GM23248 (cell line): Measurements from ENCODE around the gene PTPRA. TPM values are rescaled to one million over a fixed set of nuclear protein-coding genes. Genes with fewer than 3 reads are reported as not detected.
"Not testable (repeated sequence)": the region's sequence is repeated elsewhere in the genome, so short reads cannot be mapped to it uniquely, and the experiment has no call there.

Source experiments
- DNase-seq: peaks from one replicate; pipeline ENCODE4 v3.0.0-alpha.2; 2015
- H2AFZ ChIP-seq: fragments of 200-600 bp; sonication (generic); 2 replicates; pipeline ENCODE4 v1.6.1; 2016; ENCODE audit warnings: antibody characterized with exemption
- H3F3A ChIP-seq: fragments of 200-600 bp; sonication (generic); 2 replicates; pipeline ENCODE4 v1.6.1; 2016; ENCODE audit warnings: mild to moderate bottlenecking, antibody characterized with exemption, mixed run types; ENCODE audit not compliant: insufficient read depth
- H3K27ac ChIP-seq: fragments of 200-600 bp; sonication (generic); 2 replicates; pipeline ENCODE4 v1.5.1; 2016; ENCODE audit warnings: mild to moderate bottlenecking
- H3K27me3 ChIP-seq: fragments of 200-600 bp; sonication (generic); replicated peaks from 2 replicates; pipeline ENCODE4 v1.6.1; 2016; ENCODE audit warnings: mild to moderate bottlenecking; ENCODE audit not compliant: insufficient read depth
- H3K36me3 ChIP-seq: fragments of 200-600 bp; sonication (generic); 2 replicates; pipeline ENCODE4 v1.6.1; 2016; ENCODE audit warnings: low read depth, mild to moderate bottlenecking
- H3K4me1 ChIP-seq: fragments of 200-600 bp; sonication (generic); 2 replicates; pipeline ENCODE4 v1.6.1; 2016; ENCODE audit warnings: mild to moderate bottlenecking; ENCODE audit not compliant: insufficient read depth
- H3K4me2 ChIP-seq: fragments of 200-600 bp; sonication (generic); one replicate; pipeline ENCODE4 v1.6.1; 2016; ENCODE audit warnings: mild to moderate bottlenecking; ENCODE audit not compliant: unreplicated experiment
- H3K4me3 ChIP-seq: fragments of 200-600 bp; sonication (generic); 2 replicates; pipeline ENCODE4 v1.5.1; 2016; ENCODE audit warnings: mild to moderate bottlenecking
- H3K79me2 ChIP-seq: fragments of 200-600 bp; sonication (generic); 2 replicates; pipeline ENCODE4 v1.6.1; 2016; ENCODE audit warnings: mild to moderate bottlenecking; ENCODE audit not compliant: insufficient read depth
- H3K9ac ChIP-seq: fragments of 200-600 bp; sonication (generic); 2 replicates; pipeline ENCODE4 v1.6.1; 2016; ENCODE audit warnings: mild to moderate bottlenecking
- H3K9me2 ChIP-seq: fragments of 200-600 bp; sonication (generic); 2 replicates; pipeline ENCODE4 v1.6.1; 2016; ENCODE audit warnings: mixed run types, mild to moderate bottlenecking, moderate library complexity; ENCODE audit not compliant: insufficient read depth
- H3K9me3 ChIP-seq: fragments of 200-600 bp; sonication (generic); one replicate; pipeline ENCODE4 v1.6.1; 2017; ENCODE audit warnings: low read depth
- H4K20me1 ChIP-seq: fragments of 200-600 bp; sonication (generic); 2 replicates; pipeline ENCODE4 v1.6.0; 2016; ENCODE audit not compliant: insufficient read depth
- EZH2 ChIP-seq: fragments of 200-600 bp; sonication (generic); IDR thresholded peaks from 2 replicates; pipeline ENCODE4 v1.6.1; 2018; ENCODE audit warnings: antibody characterized with exemption, mild to moderate bottlenecking; ENCODE audit not compliant: insufficient read depth, poor library complexity, severe bottlenecking
- EZH2phosphoT487 ChIP-seq: fragments of 200-600 bp; sonication (generic); IDR thresholded peaks from 2 replicates; pipeline ENCODE4 v1.6.1; 2018; ENCODE audit warnings: antibody characterized with exemption, moderate library complexity, mild to moderate bottlenecking, low read depth; ENCODE audit not compliant: insufficient read depth
- WGBS, 2 experiments: methylation state at CpG; one replicate each; pipeline ENCODE4 v1.1.6; 2015 to 2017; ENCODE audit warnings: low lambda C conversion rate in 2 of 2, low coverage in 1 of 2; ENCODE audit errors: missing lambda C conversion rate in 2 of 2; 5-methylcytosine and 5-hydroxymethylcytosine counted together
- in situ Hi-C: fragments of 300-500 bp; cut with MboI; formaldehyde crosslinking; loops from 2 replicates; pipeline ENCODE4 v1.15.0; 2020
- polyA plus RNA-seq: library from polyadenylated mRNA; unstranded; fragments of >200 nt; fragmentation: Nextera tagmentation; extraction: Ambion mirVana; gene quantifications from 2 replicates; pipeline ENCODE4 v1.2.1, GENCODE V29; 2016
- total RNA-seq: library from RNA; depleted of rRNA; stranded (reverse); fragments of >200 nt; shearing (Covaris generic); gene quantifications from 2 replicates; pipeline ENCODE4 v1.2.3, GENCODE V29; 2014

PTPRA gene
- total and polyA plus RNA-seq, 2 experiments from 2014 or later = 37.4 to 50.8 TPM

DNA sequence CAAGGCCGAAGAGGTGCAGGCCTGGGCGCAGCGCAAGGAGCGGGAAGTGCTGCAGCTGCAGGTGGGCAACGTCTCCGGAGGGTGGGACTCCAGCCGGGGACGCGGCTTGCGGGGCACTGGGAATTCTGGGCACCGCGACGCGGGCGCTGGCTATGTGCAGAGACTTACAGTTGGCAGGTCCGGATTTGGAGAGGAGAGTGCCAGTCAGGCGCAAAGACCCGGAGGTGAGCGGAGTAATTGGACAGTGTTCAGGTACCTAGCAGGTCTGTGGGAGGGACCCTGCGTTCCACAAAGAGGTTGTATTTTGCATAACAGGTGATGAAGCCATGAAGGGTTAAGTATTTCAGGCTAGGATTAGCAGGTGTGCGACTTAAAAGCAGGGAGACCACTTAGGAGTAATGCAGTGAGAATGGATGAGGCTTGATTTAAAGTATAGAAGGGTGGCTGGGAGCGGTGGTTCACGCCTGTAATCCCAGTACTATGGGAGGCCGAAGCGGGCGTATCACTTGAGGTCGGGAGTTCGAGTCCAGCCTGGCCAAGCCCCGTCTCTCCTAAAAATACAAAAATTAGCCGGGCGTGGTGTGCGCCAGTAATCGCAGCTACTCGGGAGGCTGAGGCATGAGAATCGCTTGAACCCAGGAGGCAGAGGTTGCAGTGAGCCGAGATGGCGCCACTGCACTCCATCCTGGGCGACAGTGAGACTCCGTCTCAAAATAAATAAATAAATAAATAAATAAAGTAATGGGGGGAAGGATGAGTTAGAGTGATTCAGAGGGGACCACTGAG is 173.6 kb downstream of the PTPRA start:
- WGBS, 2 experiments = 21 to 30% methylated on average over 37 to 38 of the region's 39 CpGs
- peak overlapping the region; percentile 83 for H2AFZ ChIP-seq
- no peaks in the 10 kb centered on the region for H3K9me2 ChIP-seq
- H3K9ac ChIP-seq = peak overlapping the region; percentile 85
- H3K4me1 ChIP-seq = peaks cover 5% of the 10 kb centered on the region; the same call in 1 of the 2 replicates
- H4K20me1 ChIP-seq = no peaks in the 10 kb centered on the region
- DNase-seq = no peak
- no peak for TF ChIP-seq EZH2
- no peak for TF ChIP-seq EZH2phosphoT487
- no peaks in the 10 kb centered on the region for H3K9me3 ChIP-seq
- H3K4me3 ChIP-seq = peak overlapping the region; percentile 92
- peak overlapping the region; percentile 83 for H3K4me2 ChIP-seq
- H3K27me3 ChIP-seq = no peaks in the 10 kb centered on the region
- peak overlapping the region; percentile 77; the same call in 1 of the 2 replicates for H3K27ac ChIP-seq
- in situ Hi-C loops = no loop called here
- H3F3A ChIP-seq = 0 out of 2 replicates have a peak, but pooled peaks cover 6% of the 10 kb centered on the region
- peaks cover 5% of the 10 kb centered on the region; the same call in 1 of the 2 replicates for H3K36me3 ChIP-seq
- H3K79me2 ChIP-seq = peaks cover 19% of the 10 kb centered on the region

- no peaks in the 10 kb centered on the region for H3F3A ChIP-seq
- peak overlapping the region; percentile 83 for H3K4me2 ChIP-seq
- H3K4me1 ChIP-seq = no peaks in the 10 kb centered on the region
- H3K79me2 ChIP-seq = peaks cover 19% of the 10 kb centered on the region
- H2AFZ ChIP-seq = no peak overlapping the region
- H3K36me3 ChIP-seq = peaks cover 5% of the 10 kb centered on the region; the same call in 1 of the 2 replicates
- TF ChIP-seq EZH2 (no peak), EZH2phosphoT487 (no peak)
- in situ Hi-C loops = no loop called here
- peak overlapping the region; percentile 92; the same call in 1 of the 2 replicates for H3K4me3 ChIP-seq
- DNase-seq = no peak
- no peaks in the 10 kb centered on the region for H3K27me3 ChIP-seq
- no peak overlapping the region for H3K27ac ChIP-seq
- H3K9me3 ChIP-seq = no peaks in the 10 kb centered on the region
- H3K9ac ChIP-seq = peak overlapping the region; percentile 85; the same call in 1 of the 2 replicates
- WGBS, 2 experiments = 78 to 83% methylated on average over 14 of the region's 14 CpGs
- H3K9me2 ChIP-seq = no peaks in the 10 kb centered on the region
- no peaks in the 10 kb centered on the region for H4K20me1 ChIP-seq
Observed at GRCh38 chr20:3047486-3048419, 174.5 kb downstream of the PTPRA start.

DNA sequence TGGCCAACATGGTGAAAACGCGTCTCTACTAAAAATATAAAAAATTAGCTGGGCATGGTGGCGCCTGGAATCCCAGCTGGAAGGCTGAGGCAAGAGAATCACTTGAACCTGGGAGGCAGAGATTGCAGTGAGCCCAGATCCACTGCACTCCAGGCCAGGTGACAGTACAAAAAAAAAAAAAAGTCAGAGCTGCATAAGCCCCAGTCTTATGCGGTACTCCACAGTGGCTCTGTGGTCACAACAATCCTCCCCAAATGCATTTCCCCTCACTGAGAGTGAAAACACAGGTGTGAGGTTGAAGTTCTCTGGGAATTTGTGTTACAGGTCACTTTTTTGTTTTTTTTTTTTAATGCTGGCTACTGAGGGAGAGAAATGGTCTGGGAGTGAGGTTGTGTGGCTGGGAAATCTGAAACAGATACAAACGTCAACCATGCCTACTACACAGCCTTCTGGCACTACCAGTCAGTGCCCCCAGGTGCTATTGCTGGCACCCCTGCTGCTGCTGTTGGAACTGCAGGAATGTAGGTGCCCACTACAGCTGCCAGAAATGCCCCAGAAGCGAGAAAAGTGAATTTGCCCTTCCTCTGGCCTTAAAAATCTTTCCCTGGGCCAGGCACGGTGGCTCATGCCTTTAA is 178.2 kb downstream of the PTPRA start:
- peaks cover 5% of the 10 kb centered on the region; the same call in 1 of the 2 replicates for H3K36me3 ChIP-seq
- peaks cover 17% of the 10 kb centered on the region for H3K79me2 ChIP-seq
- no peaks in the 10 kb centered on the region for H4K20me1 ChIP-seq
- no peaks in the 10 kb centered on the region for H3K9me3 ChIP-seq
- H3K4me3 ChIP-seq = no peak overlapping the region
- 62 to 66% methylated on average over 7 of the region's 7 CpGs for WGBS, 2 experiments
- no peak overlapping the region for H2AFZ ChIP-seq
- no peaks in the 10 kb centered on the region for H3K4me1 ChIP-seq
- no peak overlapping the region for H3K9ac ChIP-seq
- no peaks in the 10 kb centered on the region for H3K27me3 ChIP-seq
- in situ Hi-C loops = no loop called here
- H3K9me2 ChIP-seq = no peaks in the 10 kb centered on the region
- no peaks in the 10 kb centered on the region for H3F3A ChIP-seq
- H3K4me2 ChIP-seq = no peak overlapping the region
- no peak overlapping the region for H3K27ac ChIP-seq
- TF ChIP-seq EZH2phosphoT487 (no peak), EZH2 (no peak)
- no peak for DNase-seq

DNA sequence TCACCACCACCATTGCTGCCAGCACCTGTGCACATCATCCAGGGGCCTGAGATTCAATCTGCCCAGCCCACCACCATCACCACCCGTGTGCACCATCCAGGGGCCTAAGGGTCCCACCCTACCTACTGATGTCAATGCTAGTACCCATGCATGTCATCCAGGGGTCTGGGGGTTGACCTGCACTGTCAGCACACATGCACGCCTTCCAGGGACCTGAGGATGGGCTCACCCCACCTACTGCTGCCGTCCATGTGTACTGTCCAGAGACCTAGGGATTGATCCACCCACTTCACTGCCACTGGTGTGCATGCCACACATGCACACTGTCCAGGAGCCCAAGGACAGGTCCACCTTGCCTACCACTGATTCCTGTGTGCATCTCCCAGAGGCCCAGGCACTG is 186.2 kb downstream of the PTPRA start:
- Histone ChIP-seq H3K79me2 (no peaks in the 10 kb centered on the region), H2AFZ (no peak overlapping the region), H3K9ac (no peak overlapping the region), H3K9me3 (no peaks in the 10 kb centered on the region), H3K27ac (no peak overlapping the region), H3F3A (no peaks in the 10 kb centered on the region), H4K20me1 (no peaks in the 10 kb centered on the region), H3K9me2 (no peaks in the 10 kb centered on the region), H3K4me2 (no peak overlapping the region), H3K36me3 (no peaks in the 10 kb centered on the region), H3K27me3 (no peaks in the 10 kb centered on the region), H3K4me3 (no peak overlapping the region), H3K4me1 (no peaks in the 10 kb centered on the region)
- no peak for DNase-seq
- in situ Hi-C loops = no loop called here
- 92 to 93% methylated on average over 2 to 3 of the region's 3 CpGs for WGBS, 2 experiments
- TF ChIP-seq EZH2 (no peak), EZH2phosphoT487 (no peak)

DNA sequence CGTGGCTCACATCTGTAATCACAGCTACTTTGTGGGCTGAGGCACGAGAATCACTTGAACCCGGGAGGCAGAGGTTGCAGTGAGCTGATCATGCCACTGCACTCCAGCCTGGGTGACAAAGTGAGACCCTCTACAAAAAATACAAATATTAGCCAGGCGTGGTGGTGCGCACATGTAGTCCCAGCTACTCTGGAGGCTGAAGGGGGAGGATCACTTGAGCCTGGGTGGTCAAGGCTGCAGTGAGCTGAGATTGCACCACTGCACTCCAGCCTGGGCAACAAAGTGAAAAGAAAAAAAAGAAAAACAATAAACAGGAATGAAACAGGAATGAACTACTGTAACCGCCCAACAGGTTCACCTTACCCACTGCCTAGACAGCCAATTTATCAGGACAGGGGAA is 190.8 kb downstream of the PTPRA start:
- H3K9me2 ChIP-seq, H3K27ac ChIP-seq, H3K36me3 ChIP-seq, in situ Hi-C loops, H4K20me1 ChIP-seq, H3K9ac ChIP-seq, DNase-seq, H3K79me2 ChIP-seq, H3K4me3 ChIP-seq, H3K27me3 ChIP-seq, H3K9me3 ChIP-seq, H3K4me2 ChIP-seq, H2AFZ ChIP-seq: not testable (repeated sequence)
- peaks cover 26% of the 10 kb centered on the region for H3F3A ChIP-seq
- 78 to 82% methylated on average over 6 of the region's 6 CpGs for WGBS, 2 experiments
- H3K4me1 ChIP-seq = peaks cover 22% of the 10 kb centered on the region
